ENCODE measurements around the gene TNFSF9. TPM values are rescaled to one million over a fixed set of nuclear protein-coding genes. Genes with fewer than 3 reads are reported as not detected.
A peak's percentile ranks its signal among the peaks of the same experiment; 100 is the strongest.

Gene TNFSF9, protein sequence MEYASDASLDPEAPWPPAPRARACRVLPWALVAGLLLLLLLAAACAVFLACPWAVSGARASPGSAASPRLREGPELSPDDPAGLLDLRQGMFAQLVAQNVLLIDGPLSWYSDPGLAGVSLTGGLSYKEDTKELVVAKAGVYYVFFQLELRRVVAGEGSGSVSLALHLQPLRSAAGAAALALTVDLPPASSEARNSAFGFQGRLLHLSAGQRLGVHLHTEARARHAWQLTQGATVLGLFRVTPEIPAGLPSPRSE
- 1 to 10 TPM; 1.3 to 1.5 TPM for total RNA-seq

GRCh38 chr19:6530386-6531162, at the start of gene TNFSF9:
Gene TNFSF9 (plus strand): TSS chr19:6531026. CDS start chr19:6531037, 11 bp downstream.
- intact Hi-C loops (cut with micrococcal nuclease), result loop anchor here (2.0 to 5.0 kb wide), 3 partner anchors 14 to 332 kb away; partner anchors contain the start of genes GPR108 and TRIP10
- H3K36me3 Mint-ChIP-seq (ENCODE audit: low read depth), result no peaks in the 10 kb centered on the region
- peak within 1 kb of the TSS; percentile 7 for H3K27ac Mint-ChIP-seq
- peaks cover 26% of the 10 kb centered on the region for H3K4me1 Mint-ChIP-seq (ENCODE audit: low read depth)
- H3K4me3 Mint-ChIP-seq, result peak within 1 kb of the TSS; percentile 82
- CTCF ChIA-PET, result interaction anchor here (0.6 to 1.1 kb wide), 2 partner anchors 14 to 206 kb away, joined by 4 read pairs; no protein-coding TSS in a partner anchor
- no peaks in the 10 kb centered on the region for H3K9me3 Mint-ChIP-seq
- H3K27me3 Mint-ChIP-seq (ENCODE audit: low read depth), result peaks cover 32% of the 10 kb centered on the region
- DNase-seq, result peak; percentile 88

- no peaks in the 10 kb centered on the region for H3K27me3 Mint-ChIP-seq (ENCODE audit: low read depth)
- H3K4me3 Mint-ChIP-seq, result peak within 1 kb of the TSS; percentile 95
- intact Hi-C loops (cut with micrococcal nuclease), result loop anchor here (1.0 to 5.0 kb wide), 4 partner anchors 19 to 119 kb away; partner anchors contain the start of gene CLPP
- CTCF ChIA-PET, result interaction anchor here (0.5 to 1.8 kb wide), 9 partner anchors 10 to 382 kb away, joined by 3 to 7 read pairs (median 5); partner anchors contain the start of gene SLC25A23
- peaks cover 31% of the 10 kb centered on the region for H3K4me1 Mint-ChIP-seq (ENCODE audit: low read depth)
- peaks cover 5% of the 10 kb centered on the region for H3K36me3 Mint-ChIP-seq (ENCODE audit: low read depth)
- H3K27ac Mint-ChIP-seq, result peak within 1 kb of the TSS; percentile 94
- DNase-seq, result peak; percentile 86
- no peaks in the 10 kb centered on the region for H3K9me3 Mint-ChIP-seq
Measured at GRCh38 chr19:6481541-6482342, 49.1 kb upstream of the TNFSF9 start, which contains the start of gene DENND1C. Gene DENND1C (minus strand): TSS chr19:6481787. CDS start chr19:6481695, 92 bp downstream.

DNA sequence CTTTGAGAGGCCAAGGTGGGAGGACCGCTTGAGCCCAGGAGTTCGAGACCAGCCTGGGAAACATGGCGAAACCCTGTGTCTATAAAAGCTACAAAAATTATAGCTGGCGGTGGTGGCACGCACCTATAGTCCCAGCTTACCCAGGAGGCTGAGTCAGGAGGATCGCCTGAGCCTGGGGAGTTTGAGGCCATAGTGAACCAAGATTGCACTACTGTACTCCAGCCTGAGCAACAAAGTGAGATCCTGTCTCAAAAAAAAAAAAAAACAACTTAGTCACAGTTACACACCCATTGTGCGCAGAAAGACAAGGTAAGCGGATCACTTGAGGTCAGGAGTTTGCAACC, 48.5 kb upstream of the TNFSF9 start:
- peak overlapping the region; percentile 94 for H3K27ac Mint-ChIP-seq
- H3K36me3 Mint-ChIP-seq (ENCODE audit: low read depth), result peaks cover 3% of the 10 kb centered on the region
- CTCF ChIA-PET, result interaction anchor here (1.0 to 1.8 kb wide), 4 partner anchors 9 to 382 kb away, joined by 5 to 7 read pairs (median 6); no protein-coding TSS in a partner anchor
- peaks cover 31% of the 10 kb centered on the region for H3K4me1 Mint-ChIP-seq (ENCODE audit: low read depth)
- no peaks in the 10 kb centered on the region for H3K27me3 Mint-ChIP-seq (ENCODE audit: low read depth)
- intact Hi-C loops (cut with micrococcal nuclease), result loop anchor here (2.0 to 5.0 kb wide), 3 partner anchors 18 to 120 kb away; partner anchors contain the start of gene CLPP
- H3K4me3 Mint-ChIP-seq, result peak overlapping the region; percentile 95
- no peaks in the 10 kb centered on the region for H3K9me3 Mint-ChIP-seq
- peak; percentile 29 for DNase-seq

DNA sequence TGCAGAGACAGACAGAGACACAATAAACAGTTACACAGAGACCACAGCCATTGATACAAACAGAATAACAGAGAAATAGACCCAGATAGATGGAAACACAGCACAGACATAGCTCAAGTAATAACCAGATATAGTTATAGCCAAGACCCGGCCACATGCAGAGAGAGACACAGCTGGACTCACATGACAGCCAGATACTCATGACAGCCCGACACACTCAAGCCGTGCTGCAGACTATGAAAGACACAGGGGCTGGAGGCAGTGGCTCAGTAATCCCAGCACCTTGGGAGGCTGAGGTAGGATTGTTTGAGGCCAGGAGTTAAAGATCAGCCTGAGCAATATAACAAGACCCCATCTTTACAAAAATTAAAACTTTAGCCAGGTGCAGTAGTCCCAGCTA, 47.6 kb upstream of the TNFSF9 start:
- no peak overlapping the region for H3K4me3 Mint-ChIP-seq
- CTCF ChIA-PET, result interaction anchor here (1.3 kb wide), 1 partner anchor 16 kb away, joined by 7 read pairs; no protein-coding TSS in a partner anchor
- DNase-seq, result no peak
- peaks cover 31% of the 10 kb centered on the region for H3K4me1 Mint-ChIP-seq (ENCODE audit: low read depth)
- no peaks in the 10 kb centered on the region for H3K27me3 Mint-ChIP-seq (ENCODE audit: low read depth)
- peaks cover 1% of the 10 kb centered on the region for H3K36me3 Mint-ChIP-seq (ENCODE audit: low read depth)
- H3K9me3 Mint-ChIP-seq, result no peaks in the 10 kb centered on the region
- intact Hi-C loops (cut with micrococcal nuclease), result loop anchor here (2.0 to 5.0 kb wide), 3 partner anchors 18 to 121 kb away; partner anchors contain the start of gene CLPP
- peak overlapping the region; percentile 94 for H3K27ac Mint-ChIP-seq

- DNase-seq, result no peak
- Mint-ChIP-seq H3K4me3 (no peak overlapping the region), H3K36me3 (ENCODE audit: low read depth) (peaks cover 1% of the 10 kb centered on the region), H3K4me1 (ENCODE audit: low read depth) (peaks cover 30% of the 10 kb centered on the region), H3K9me3 (no peaks in the 10 kb centered on the region), H3K27ac (no peak overlapping the region), H3K27me3 (ENCODE audit: low read depth) (no peaks in the 10 kb centered on the region)
- CTCF ChIA-PET, result no interaction called here
- intact Hi-C loops (cut with micrococcal nuclease), result loop anchor here (5.0 kb wide), 2 partner anchors 57 to 122 kb away; partner anchors contain the start of gene CLPP
Measured at GRCh38 chr19:6484230-6484629, 46.6 kb upstream of the TNFSF9 start.

DNA sequence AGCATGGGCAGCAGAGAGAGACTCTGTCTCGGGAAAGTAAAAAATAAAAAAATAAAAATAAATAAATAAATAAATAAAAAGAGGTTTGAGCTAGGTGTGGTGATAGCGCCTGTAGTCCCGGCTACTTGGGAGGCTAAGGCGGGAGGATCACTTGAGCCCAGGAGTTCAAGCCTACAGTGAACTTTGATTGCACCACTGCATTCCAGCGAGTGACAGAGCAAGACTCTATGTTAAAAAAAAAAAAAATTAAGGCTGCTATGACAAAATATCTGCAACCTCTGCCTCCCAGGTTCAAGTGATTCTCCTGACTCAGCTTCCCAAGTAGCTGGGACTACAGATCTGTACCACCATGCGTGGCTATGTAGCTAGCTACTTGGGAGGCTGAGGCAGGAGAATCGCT, 46.0 kb upstream of the TNFSF9 start:
- Mint-ChIP-seq H3K27ac (no peak overlapping the region), H3K36me3 (ENCODE audit: low read depth) (peaks cover 1% of the 10 kb centered on the region), H3K9me3 (no peaks in the 10 kb centered on the region), H3K4me3 (no peak overlapping the region), H3K27me3 (ENCODE audit: low read depth) (no peaks in the 10 kb centered on the region), H3K4me1 (ENCODE audit: low read depth) (peaks cover 26% of the 10 kb centered on the region)
- no peak for DNase-seq
- intact Hi-C loops (cut with micrococcal nuclease), result loop anchor here (5.0 kb wide), 2 partner anchors 58 to 123 kb away; partner anchors contain the start of gene CLPP
- CTCF ChIA-PET, result no interaction called here

- CTCF ChIA-PET, result interaction anchor here (0.5 kb wide), 1 partner anchor 1041 kb away, joined by 3 read pairs; no protein-coding TSS in a partner anchor
- Mint-ChIP-seq H3K27ac (peak overlapping the region; percentile 5), H3K27me3 (ENCODE audit: low read depth) (no peaks in the 10 kb centered on the region), H3K36me3 (ENCODE audit: low read depth) (no peaks in the 10 kb centered on the region), H3K4me3 (peak overlapping the region; percentile 43), H3K9me3 (peaks cover 8% of the 10 kb centered on the region), H3K4me1 (ENCODE audit: low read depth) (no peaks in the 10 kb centered on the region)
- peak; percentile 15 for DNase-seq
- intact Hi-C loops (cut with micrococcal nuclease), result no loop called here
Measured at GRCh38 chr19:6489278-6490061, 41.4 kb upstream of the TNFSF9 start.

DNA sequence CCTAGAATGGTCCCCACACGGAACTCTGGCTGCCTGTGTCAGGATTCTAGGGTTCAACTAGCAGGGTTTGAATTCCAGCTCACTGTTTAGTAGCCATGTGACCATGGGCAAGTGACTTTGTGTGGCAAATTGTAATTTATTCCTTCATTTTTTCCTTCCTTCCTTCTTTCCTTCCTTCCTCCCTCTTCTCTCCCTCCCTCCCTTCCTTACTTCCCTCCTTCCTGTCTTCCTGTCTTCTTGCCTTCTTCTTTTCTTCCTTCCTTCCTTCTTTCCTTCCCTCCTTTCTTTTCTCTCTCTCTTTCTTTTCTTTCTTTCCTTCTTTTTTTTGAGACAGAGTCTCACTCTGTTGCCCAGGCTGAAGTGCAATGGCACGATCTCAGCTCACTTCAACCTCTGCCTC, 40.7 kb upstream of the TNFSF9 start:
- H3K4me3 Mint-ChIP-seq, result peak overlapping the region; percentile 43
- CTCF ChIA-PET, result interaction anchor here (0.5 to 2.3 kb wide), 2 partner anchors 8 to 1042 kb away, joined by 3 to 6 read pairs; no protein-coding TSS in a partner anchor
- H3K4me1 Mint-ChIP-seq (ENCODE audit: low read depth), result no peaks in the 10 kb centered on the region

DNA sequence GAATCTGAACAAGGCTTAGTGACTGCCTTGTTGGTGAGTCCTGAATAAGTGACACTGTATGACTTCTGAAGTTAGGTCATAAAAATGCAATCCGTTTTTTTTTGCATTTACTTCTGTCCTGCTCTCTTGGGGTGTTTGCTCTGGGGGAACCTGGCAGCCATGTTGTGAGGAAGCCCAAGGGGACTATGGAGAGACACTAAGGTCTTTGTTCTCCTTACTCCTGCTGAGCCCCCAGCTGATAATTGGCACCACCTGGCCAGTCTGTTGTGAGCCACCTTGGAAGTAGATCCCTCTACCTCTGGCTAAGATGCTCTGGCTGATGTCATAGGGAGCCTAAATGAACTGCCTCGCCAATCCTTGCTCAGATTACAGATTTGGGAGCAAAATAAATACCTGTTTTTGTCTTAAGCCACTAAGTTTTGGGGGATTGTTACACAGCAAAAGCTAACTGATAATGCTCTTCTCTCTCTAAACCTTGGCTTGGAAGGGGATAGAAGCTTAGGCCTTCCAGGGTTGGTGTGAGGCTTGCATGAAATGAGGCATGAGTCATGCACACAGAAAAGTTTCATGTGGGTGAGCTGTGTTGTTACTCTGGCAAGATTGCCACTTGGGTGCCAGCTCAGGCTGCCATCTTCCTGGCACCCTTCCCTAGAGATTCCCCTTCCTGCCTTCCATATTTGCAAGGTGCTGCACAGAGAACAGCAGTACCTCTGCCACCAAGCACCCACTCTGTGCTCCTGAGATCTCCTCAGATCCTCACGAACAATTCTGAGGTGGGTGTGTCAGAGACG, 38.8 kb upstream of the TNFSF9 start:
- H3K9me3 Mint-ChIP-seq, result peaks cover 8% of the 10 kb centered on the region
- H3K27me3 Mint-ChIP-seq (ENCODE audit: low read depth), result no peaks in the 10 kb centered on the region
- intact Hi-C loops (cut with micrococcal nuclease), result no loop called here
- DNase-seq, result no peak
- CTCF ChIA-PET, result interaction anchor here (0.9 to 2.3 kb wide), 2 partner anchors 10 to 14 kb away, joined by 3 to 6 read pairs; no protein-coding TSS in a partner anchor
- H3K36me3 Mint-ChIP-seq (ENCODE audit: low read depth), result no peaks in the 10 kb centered on the region
- no peaks in the 10 kb centered on the region for H3K4me1 Mint-ChIP-seq (ENCODE audit: low read depth)
- H3K4me3 Mint-ChIP-seq, result no peak overlapping the region
- H3K27ac Mint-ChIP-seq, result no peak overlapping the region

More for the DNA sequence above, 40.7 kb upstream of the TNFSF9 start:
- H3K36me3 Mint-ChIP-seq (ENCODE audit: low read depth), result no peaks in the 10 kb centered on the region
- H3K27ac Mint-ChIP-seq, result no peak overlapping the region
- intact Hi-C loops (cut with micrococcal nuclease), result no loop called here
- no peak for DNase-seq
- H3K27me3 Mint-ChIP-seq (ENCODE audit: low read depth), result no peaks in the 10 kb centered on the region
- peaks cover 8% of the 10 kb centered on the region for H3K9me3 Mint-ChIP-seq

DNA sequence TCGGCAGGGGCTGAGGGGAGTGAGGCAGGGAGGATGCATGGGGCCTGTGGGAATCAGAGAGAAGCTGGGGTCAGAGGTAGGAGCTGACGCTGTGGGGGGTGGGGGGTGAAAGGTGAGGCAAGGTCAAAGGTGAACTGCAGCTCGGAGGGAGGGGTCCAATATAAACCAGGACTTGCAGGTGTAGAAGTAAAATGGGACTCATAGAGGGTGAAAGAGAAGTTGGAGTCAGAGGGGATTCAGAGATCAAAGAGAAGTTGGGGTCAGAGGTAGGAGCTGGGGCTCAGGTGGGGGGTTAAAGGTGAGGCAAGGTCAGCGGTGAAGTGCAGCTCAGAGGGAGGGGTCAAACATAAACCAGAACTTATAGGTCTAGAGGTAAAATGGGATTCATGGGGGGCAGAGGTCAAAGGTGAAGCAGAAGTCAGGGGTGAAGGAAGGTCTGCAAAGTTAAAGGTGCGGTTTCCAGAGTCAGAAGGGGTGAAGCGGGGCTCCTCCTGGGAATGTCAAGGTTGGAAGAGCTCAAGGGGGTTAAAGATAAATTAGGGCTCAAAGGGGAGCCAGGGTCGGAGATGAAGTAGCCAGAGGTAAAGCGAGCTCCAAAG, 36.3 kb upstream of the TNFSF9 start:
- intact Hi-C loops (cut with micrococcal nuclease), result no loop called here
- H3K27me3 Mint-ChIP-seq (ENCODE audit: low read depth), result no peaks in the 10 kb centered on the region
- peaks cover 8% of the 10 kb centered on the region for H3K9me3 Mint-ChIP-seq
- no peak for DNase-seq
- no peaks in the 10 kb centered on the region for H3K36me3 Mint-ChIP-seq (ENCODE audit: low read depth)
- CTCF ChIA-PET, result no interaction called here
- no peak overlapping the region for H3K27ac Mint-ChIP-seq
- no peaks in the 10 kb centered on the region for H3K4me1 Mint-ChIP-seq (ENCODE audit: low read depth)
- no peak overlapping the region for H3K4me3 Mint-ChIP-seq
